GM23338 (cell line): ENCODE results near the gene LGI1. TPM values are rescaled to one million over a fixed set of nuclear protein-coding genes. Genes with fewer than 3 reads are reported as not detected.

Experiments
- ATAC-seq: fragments of 200-7000 bp; cut with Tn5 transposase; 3 replicates; pipeline ENCODE4 v1.9.1; 2020
- DNase-seq: peaks from one replicate; pipeline ENCODE4 v3.0.0-alpha.2; 2015; ENCODE audit warnings: low spot score
- H2AFZ ChIP-seq: fragments of 200-600 bp; sonication (generic); 2 replicates; pipeline ENCODE4 v1.8.0; 2016; ENCODE audit warnings: antibody characterized with exemption, mild to moderate bottlenecking, moderate library complexity
- H3F3A ChIP-seq: fragments of 200-600 bp; sonication (generic); replicated peaks from 2 replicates; pipeline ENCODE4 v1.8.0; 2017; ENCODE audit warnings: antibody characterized with exemption, mixed run types, low read depth
- H3K27ac ChIP-seq: fragments of 200-600 bp; sonication (generic); 2 replicates; pipeline ENCODE4 v1.6.1; 2016; ENCODE audit warnings: low read depth
- H3K27me3 ChIP-seq: fragments of 200-600 bp; sonication (generic); 2 replicates; pipeline ENCODE4 v1.8.0; 2016; ENCODE audit warnings: mild to moderate bottlenecking, mixed run types, moderate library complexity; ENCODE audit not compliant: insufficient read depth
- H3K36me3 ChIP-seq: fragments of 200-600 bp; sonication (generic); 2 replicates; pipeline ENCODE4 v1.8.0; 2016; ENCODE audit warnings: mild to moderate bottlenecking; ENCODE audit not compliant: insufficient read depth
- H3K4me1 ChIP-seq: fragments of 200-600 bp; sonication (generic); 2 replicates; pipeline ENCODE4 v1.8.0; 2016; ENCODE audit warnings: mild to moderate bottlenecking, moderate library complexity; ENCODE audit not compliant: insufficient read depth
- H3K4me2 ChIP-seq: fragments of 200-600 bp; sonication (generic); 2 replicates; pipeline ENCODE4 v1.7.1; 2017; ENCODE audit warnings: mixed run types
- H3K4me3 ChIP-seq: fragments of 200-600 bp; sonication (generic); 2 replicates; pipeline ENCODE4 v1.6.1; 2016; ENCODE audit warnings: mixed run types
- H3K79me2 ChIP-seq: fragments of 200-600 bp; sonication (generic); replicated peaks from 2 replicates; pipeline ENCODE4 v1.8.0; 2017; ENCODE audit warnings: mild to moderate bottlenecking; ENCODE audit not compliant: insufficient read depth
- H3K9me2 ChIP-seq: fragments of 200-600 bp; sonication (generic); 2 replicates; pipeline ENCODE4 v1.8.0; 2017; ENCODE audit not compliant: insufficient read depth
- H4K20me1 ChIP-seq: fragments of 200-600 bp; sonication (generic); replicated peaks from 2 replicates; pipeline ENCODE4 v1.8.0; 2017; ENCODE audit warnings: mild to moderate bottlenecking; ENCODE audit not compliant: insufficient read depth
- H3K27ac Mint-ChIP-seq: 2 replicates; pipeline ENCODE4 v1.8.0; 2020; ENCODE audit warnings: inconsistent platforms, mild to moderate bottlenecking, moderate library complexity, mixed read lengths
- H3K27me3 Mint-ChIP-seq: 3 replicates; pipeline ENCODE4 v1.8.0; 2022; ENCODE audit warnings: low read depth, mild to moderate bottlenecking, moderate library complexity, mixed read lengths, inconsistent platforms; ENCODE audit not compliant: insufficient read depth, poor library complexity
- H3K36me3 Mint-ChIP-seq: 3 replicates; pipeline ENCODE4 v1.8.0; 2021; ENCODE audit warnings: low read depth, mild to moderate bottlenecking, inconsistent platforms, moderate library complexity, mixed read lengths
- H3K4me1 Mint-ChIP-seq: 3 replicates; pipeline ENCODE4 v1.8.0; 2020; ENCODE audit warnings: mild to moderate bottlenecking, inconsistent platforms, mixed read lengths
- H3K4me3 Mint-ChIP-seq: 3 replicates; pipeline ENCODE4 v1.8.0; 2021; ENCODE audit warnings: moderate library complexity, mild to moderate bottlenecking, inconsistent platforms, mixed read lengths
- H3K9me3 Mint-ChIP-seq: 3 replicates; pipeline ENCODE4 v1.8.0; 2020; ENCODE audit warnings: moderate library complexity, mild to moderate bottlenecking, inconsistent platforms, mixed read lengths
- CREB1 ChIP-seq: fragments of 250-450 bp; sonication (Bioruptor Pico); IDR thresholded peaks from 2 replicates; pipeline ENCODE4 v1.5.0; 2020; ENCODE audit warnings: low read depth, mild to moderate bottlenecking, moderate library complexity
- CTCF ChIP-seq, 2 experiments: fragments of 200-600 bp in 1 of 2; sonication (generic) in 1 of 2; conservative IDR thresholded peaks; 2 replicates each; pipeline versions ENCODE4 v1.5.1 to v1.6.1; 2016 to 2017; ENCODE audit warnings: antibody characterized with exemption in 2 of 2, low read depth in 2 of 2, mild to moderate bottlenecking in 2 of 2, moderate library complexity in 1 of 2
- EZH2 ChIP-seq: fragments of 200-600 bp; sonication (generic); IDR thresholded peaks from one replicate; pipeline ENCODE4 v1.8.0; 2017; ENCODE audit warnings: antibody characterized with exemption, mild to moderate bottlenecking, low read depth; ENCODE audit not compliant: unreplicated experiment
- EZH2phosphoT487 ChIP-seq: fragments of 200-600 bp; sonication (generic); IDR thresholded peaks from one replicate; pipeline ENCODE4 v1.8.1; 2018; ENCODE audit warnings: antibody characterized with exemption; ENCODE audit not compliant: unreplicated experiment
- JUNB ChIP-seq: IDR thresholded peaks from one replicate; pipeline ENCODE4 v1.6.1; 2016; ENCODE audit warnings: antibody characterized with exemption; ENCODE audit not compliant: unreplicated experiment
- NANOG ChIP-seq: IDR thresholded peaks from 2 replicates; pipeline ENCODE4 v1.6.1; 2016; ENCODE audit warnings: antibody characterized with exemption, borderline replicate concordance
- POLR2AphosphoS5 ChIP-seq: IDR thresholded peaks from 2 replicates; pipeline ENCODE4 v1.6.1; 2016; ENCODE audit warnings: antibody characterized with exemption, low read depth
- REST ChIP-seq: IDR thresholded peaks from one replicate; pipeline ENCODE4 v1.6.1; 2018; ENCODE audit warnings: antibody characterized with exemption; ENCODE audit not compliant: unreplicated experiment
- STAT1 ChIP-seq: IDR thresholded peaks from one replicate; pipeline ENCODE4 v1.6.1; 2016; ENCODE audit warnings: antibody characterized with exemption; ENCODE audit not compliant: unreplicated experiment
- ZNF114 ChIP-seq: fragments of 250-450 bp; sonication (Bioruptor Pico); IDR thresholded peaks from 2 replicates; pipeline ENCODE4 v1.5.0; 2020; ENCODE audit warnings: mild to moderate bottlenecking, moderate library complexity
- ZNF331 ChIP-seq: fragments of 250-450 bp; sonication (Bioruptor Pico); IDR thresholded peaks from 2 replicates; pipeline ENCODE4 v1.5.0; 2020; ENCODE audit warnings: low read depth, mild to moderate bottlenecking, moderate library complexity
- ZNF462 ChIP-seq: fragments of 250-450 bp; sonication (Bioruptor Pico); IDR thresholded peaks from 2 replicates; pipeline ENCODE4 v1.5.0; 2020; ENCODE audit warnings: mild to moderate bottlenecking, moderate library complexity
- polyA plus RNA-seq: library from polyadenylated mRNA; unstranded; fragments of >200 nt; fragmentation: Nextera tagmentation; extraction: Ambion mirVana; gene quantifications from 2 replicates; pipeline ENCODE4 v1.2.1, GENCODE V29; 2016
- total RNA-seq: library from RNA; depleted of rRNA; stranded (reverse); fragments of >200 nt; shearing (Covaris generic); gene quantifications from 2 replicates; pipeline ENCODE4 v1.2.3, GENCODE V29; 2014
- TF ChIP-seq, protein P1 (sequence below): IDR thresholded peaks from 2 replicates; pipeline ENCODE4 v1.6.1; 2016; ENCODE audit warnings: antibody characterized with exemption

LGI1 gene
- total and polyA plus RNA-seq, 2 experiments from 2014 or later: 0.28 to 0.31 TPM

DNA sequence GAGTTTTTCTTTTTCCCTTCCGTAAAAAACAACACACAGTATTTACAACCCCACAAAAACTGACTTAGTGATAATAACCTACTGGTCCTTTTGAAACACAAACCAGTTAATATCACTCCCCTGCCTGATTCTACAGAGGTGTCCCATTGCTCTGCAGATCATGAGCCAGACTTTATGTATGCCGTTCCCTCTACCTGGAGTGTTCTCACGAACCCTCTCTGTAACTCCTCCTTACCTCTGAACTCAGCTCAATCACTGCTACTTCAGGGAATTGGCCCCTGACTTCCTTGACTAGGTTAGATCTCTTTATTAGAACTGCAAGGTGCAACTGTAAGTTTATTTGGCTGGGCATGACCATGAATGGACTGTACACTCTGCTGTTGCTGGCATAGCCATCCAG lies 1.6 kb upstream of the LGI1 start:
- no peak overlapping the region for H3K4me2 ChIP-seq
- ATAC-seq: no peak
- Mint-ChIP-seq H3K4me3 (no peak overlapping the region), H3K27me3 (peaks cover 8% of the 10 kb centered on the region), H3K9me3 (no peaks in the 10 kb centered on the region), H3K4me1 (peaks cover 67% of the 10 kb centered on the region), H3K36me3 (no peaks in the 10 kb centered on the region), H3K27ac (no peak overlapping the region)
- H4K20me1 ChIP-seq: no peaks in the 10 kb centered on the region
- H3K79me2 ChIP-seq: no peaks in the 10 kb centered on the region
- no peak overlapping the region for H2AFZ ChIP-seq
- TF ChIP-seq STAT1: no peak
- TF ChIP-seq CREB1 (CRISPR knock-in tag): no peak
- TF ChIP-seq POLR2AphosphoS5: no peak
- no peak for TF ChIP-seq NANOG
- TF ChIP-seq ZNF462 (CRISPR knock-in tag): no peak
- TF ChIP-seq EZH2phosphoT487: no peak
- no peak for TF ChIP-seq EZH2
- no peak for TF ChIP-seq REST
- TF ChIP-seq JUNB: no peak
- TF ChIP-seq, protein P1, sequence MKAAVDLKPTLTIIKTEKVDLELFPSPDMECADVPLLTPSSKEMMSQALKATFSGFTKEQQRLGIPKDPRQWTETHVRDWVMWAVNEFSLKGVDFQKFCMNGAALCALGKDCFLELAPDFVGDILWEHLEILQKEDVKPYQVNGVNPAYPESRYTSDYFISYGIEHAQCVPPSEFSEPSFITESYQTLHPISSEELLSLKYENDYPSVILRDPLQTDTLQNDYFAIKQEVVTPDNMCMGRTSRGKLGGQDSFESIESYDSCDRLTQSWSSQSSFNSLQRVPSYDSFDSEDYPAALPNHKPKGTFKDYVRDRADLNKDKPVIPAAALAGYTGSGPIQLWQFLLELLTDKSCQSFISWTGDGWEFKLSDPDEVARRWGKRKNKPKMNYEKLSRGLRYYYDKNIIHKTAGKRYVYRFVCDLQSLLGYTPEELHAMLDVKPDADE: no peak
- TF ChIP-seq ZNF114 (CRISPR knock-in tag): no peak
- TF ChIP-seq ZNF331: no peak
- TF ChIP-seq CTCF (conservative IDR thresholded peaks at IDR 0.05; ENCODE audit: low read depth in 2 of 2): no peak
- H3K9me2 ChIP-seq: 0 out of 2 replicates have a peak, but pooled peaks cover 4% of the 10 kb centered on the region
- H3K27ac ChIP-seq: no peak overlapping the region
- H3K4me1 ChIP-seq: peaks cover 55% of the 10 kb centered on the region
- H3K36me3 ChIP-seq: no peaks in the 10 kb centered on the region
- no peak overlapping the region for H3K4me3 ChIP-seq
- no peak for DNase-seq
- H3F3A ChIP-seq: peaks cover 2% of the 10 kb centered on the region; the same call in 1 of the 2 replicates
- no peaks in the 10 kb centered on the region; the same call in 1 of the 2 replicates for H3K27me3 ChIP-seq
